HepG2 (cell line): Measurements from ENCODE around the gene BPIFA1. TPM values are rescaled to one million over a fixed set of nuclear protein-coding genes. Genes with fewer than 3 reads are reported as not detected.

Experiments used
- ATAC-seq: fragments of 200-7000 bp; cut with Tn5 transposase; 3 replicates; pipeline ENCODE4 v1.9.1; 2020; ENCODE audit warnings: mild to moderate bottlenecking, moderate library complexity
- BruUV-seq: library from RNA; stranded (reverse); fragments of 400-500 nt; replicated peaks from 2 replicates; lab custom pipeline; 2021; lab: Mats Ljungman, UMichigan
- CTCF ChIA-PET: fragments of 300-600 bp; formaldehyde crosslinking; extraction: SDS; loops from one replicate; lab custom pipeline; 2021; ENCODE audit warnings: low total read pairs, inconsistent platforms, low intra/inter-chr PET ratio; lab: Yijun Ruan, JAX
- POLR2A ChIA-PET: fragments of 350-600 bp; sonication (Branson Sonifier 250); formaldehyde crosslinking; loops from one replicate; lab custom pipeline; 2020; ENCODE audit warnings: antibody characterized with exemption, inconsistent platforms; lab: Yijun Ruan, JAX
- DNase-seq: peaks from one replicate; pipeline ENCODE4 v3.0.0-alpha.2; 2015; ENCODE audit warnings: low spot score
- FAIRE-seq: peaks from 3 replicates; lab custom pipeline; 2011; peaks lifted over from hg19 to GRCh38; lab: Jason Lieb, UNC
- H2AFZ ChIP-seq: one replicate; pipeline ENCODE4 v1.6.1; 2011; ENCODE audit warnings: low read length, inconsistent platforms
- H3K27ac ChIP-seq: fragments of 300-600 bp; 3 replicates; pipeline ENCODE4 v1.8.0; 2011; ENCODE audit warnings: mixed run types, mild to moderate bottlenecking, mixed read lengths, low read length, inconsistent platforms; ENCODE audit not compliant: insufficient read depth; ENCODE audit errors: extremely low read length
- H3K27me3 ChIP-seq, 2 experiments: fragments of 200-600 bp in 1 of 2; 2 replicates in 1 of 2; 3 replicates in 1 of 2; pipeline versions ENCODE4 v1.6.0 to v1.8.0; 2011; ENCODE audit warnings: low read length in 2 of 2, mild to moderate bottlenecking in 2 of 2, moderate library complexity in 2 of 2, inconsistent platforms in 1 of 2; ENCODE audit not compliant: insufficient read depth in 2 of 2, control insufficient read depth in 1 of 2
- H3K36me3 ChIP-seq, 2 experiments: fragments of 200-600 bp in 1 of 2; replicated peaks in 1 of 2; 2 replicates in 1 of 2; 3 replicates in 1 of 2; pipeline versions ENCODE4 v1.5.1 to v1.8.0; 2011; ENCODE audit warnings: low read length in 2 of 2, inconsistent platforms in 1 of 2; ENCODE audit not compliant: insufficient read depth in 2 of 2, control insufficient read depth in 1 of 2
- H3K4me1 ChIP-seq: 2 replicates; pipeline ENCODE4 v1.5.1; 2012; ENCODE audit warnings: low read length, inconsistent platforms; ENCODE audit not compliant: insufficient read depth
- H3K4me2 ChIP-seq: 2 replicates; pipeline ENCODE4 v1.6.0; 2011; ENCODE audit warnings: low read depth, low read length, inconsistent platforms
- H3K4me3 ChIP-seq, 3 experiments: fragments of 200-600 bp in 1 of 3; sonication (generic), shearing (Covaris generic) in 1 of 3; replicated peaks in 1 of 3; 2 replicates each; pipeline ENCODE4 v1.5.1; 2011 to 2016; ENCODE audit warnings: low read length in 3 of 3, inconsistent platforms in 2 of 3, low read depth in 2 of 3, mild to moderate bottlenecking in 2 of 3, control low read depth in 1 of 3, mixed read lengths in 1 of 3; ENCODE audit not compliant: insufficient read depth in 1 of 3
- H3K79me2 ChIP-seq: one replicate; pipeline ENCODE4 v1.6.1; 2011; ENCODE audit warnings: low read length, inconsistent platforms; ENCODE audit not compliant: insufficient read depth
- H3K9ac ChIP-seq: 2 replicates; pipeline ENCODE4 v1.6.0; 2011; ENCODE audit warnings: mild to moderate bottlenecking, low read depth, low read length, inconsistent platforms; ENCODE audit not compliant: insufficient read depth
- H3K9me3 ChIP-seq: 2 replicates; pipeline ENCODE4 v1.5.1; 2012; ENCODE audit warnings: mild to moderate bottlenecking, low read length
- H4K20me1 ChIP-seq: 2 replicates; pipeline ENCODE4 v1.6.0; 2011; ENCODE audit warnings: inconsistent platforms, mild to moderate bottlenecking, low read length, moderate library complexity; ENCODE audit not compliant: insufficient read depth
- ATM ChIP-seq: fragments of 450-650 bp; IDR thresholded peaks from 2 replicates; pipeline ENCODE4 v1.7.1; 2017; ENCODE audit warnings: mild to moderate bottlenecking, borderline replicate concordance
- IKZF1 ChIP-seq: fragments of 450-650 bp; IDR thresholded peaks from 2 replicates; pipeline ENCODE4 v1.7.1; 2016
- MIXL1 ChIP-seq: IDR thresholded peaks from 2 replicates; pipeline ENCODE4 v1.6.1; 2016
- MNT ChIP-seq: fragments of 450-650 bp; IDR thresholded peaks from 2 replicates; pipeline ENCODE4 v1.6.1; 2016
- SP1 ChIP-seq, 2 experiments: fragments of 450-650 bp in 1 of 2; sonication (generic) in 1 of 2; formaldehyde crosslinking in 1 of 2; IDR thresholded peaks; 2 replicates each; pipeline versions ENCODE4 v1.4.0 to v1.6.1; 2016 to 2020; ENCODE audit warnings: missing genetic modification reagents in 1 of 2
- ZSCAN21 ChIP-seq: sonication (generic); formaldehyde crosslinking; IDR thresholded peaks from 2 replicates; pipeline ENCODE4 v1.8.0; 2022; ENCODE audit warnings: mild to moderate bottlenecking, missing genetic modification reagents, moderate library complexity, borderline replicate concordance
- WGBS: methylation state at CpG from one replicate; pipeline ENCODE4 v1.1.6; 2017; ENCODE audit warnings: low lambda C conversion rate; 5-methylcytosine and 5-hydroxymethylcytosine counted together
- in situ Hi-C: cut with HindIII; loops from 2 replicates; pipeline ENCODE4 v1.10.0; 2017; ENCODE audit warnings: low pct_unique_long_range_greater_than_20kb; ENCODE audit not compliant: extremely low pct_ligation_motif_present
- intact Hi-C: fragments of 100-400 bp; cut with micrococcal nuclease; formaldehyde crosslinking; loops from one replicate; pipeline ENCODE4 v1.10.0; 2022; ENCODE audit not compliant: unreplicated experiment
- polyA plus RNA-seq, 8 experiments: library from polyadenylated mRNA; depleted of rRNA in 3 of 8; stranded (reverse) in 7 of 8; unstranded in 1 of 8; fragments of >200 nt; fragmentation: Illumina TruSeq in 4 of 8; extraction: Trizol in 4 of 8; gene quantifications; 2 replicates each; pipeline versions ENCODE4 v1.2.1 to v1.2.3, GENCODE V29; 2011 to 2016; ENCODE audit warnings: low read depth in 4 of 8, missing spikeins in 1 of 8, mixed read lengths in 1 of 8; ENCODE audit not compliant: insufficient read depth in 1 of 8
- total RNA-seq, 5 experiments: library from RNA; depleted of rRNA; stranded (reverse); fragments of >200 nt; fragmentation: Illumina TruSeq; extraction: Trizol; gene quantifications; 2 replicates each; pipeline ENCODE4 v1.2.3, GENCODE V29; 2016; ENCODE audit warnings: low read depth in 1 of 5
- TF ChIP-seq, protein P1 (sequence below): sonication (generic); formaldehyde crosslinking; IDR thresholded peaks from 2 replicates; pipeline ENCODE4 v1.4.0; 2020; ENCODE audit warnings: missing genetic modification reagents

BPIFA1 gene
- total and polyA plus RNA-seq, 2 of the 13 experiments (the other 11 are each of a cell fraction or from before 2014, with no cell fraction given), result not detected

GRCh38 chr20:33240923-33241322, 5.1 kb downstream of the BPIFA1 start:
- Histone ChIP-seq H3K27me3 (peaks cover 0 to 10% of the 10 kb centered on the region in 2 experiments; a peak in 3 of 5 replicates), H3K27ac (no peak overlapping the region), H3K9ac (no peak overlapping the region), H2AFZ (no peak overlapping the region), H3K4me1 (no peaks in the 10 kb centered on the region), H3K9me3 (no peaks in the 10 kb centered on the region), H3K4me2 (no peak overlapping the region), H3K36me3 (no peaks in the 10 kb centered on the region), H4K20me1 (no peaks in the 10 kb centered on the region), H3K79me2 (no peaks in the 10 kb centered on the region), H3K4me3 (no peak overlapping the region)
- DNase-seq, result no peak
- BruUV-seq, result no TSS peak
- intact Hi-C loops (no loop called here), in situ Hi-C loops (no loop called here)
- ChIA-PET CTCF (no interaction called here), POLR2A (no interaction called here)
- 10% methylated on average over 5 of the region's 5 CpGs for WGBS
- ATAC-seq, result no peak
- TF ChIP-seq MIXL1 (CRISPR knock-in tag) (no peak), MNT (peak; percentile 97)
- no peak for FAIRE-seq

- WGBS, result 2% methylated on average over 7 of the region's 7 CpGs
- no peak overlapping the region for H2AFZ ChIP-seq
- H3K9ac ChIP-seq, result no peak overlapping the region
- H3K27me3 ChIP-seq, result no peaks in the 10 kb centered on the region; a peak in 1 of 5 replicates
- no peak for ATAC-seq
- BruUV-seq, result no TSS peak
- H4K20me1 ChIP-seq, result no peaks in the 10 kb centered on the region
- DNase-seq, result no peak
- no peak for FAIRE-seq
- ChIA-PET POLR2A (no interaction called here), CTCF (no interaction called here)
- H3K79me2 ChIP-seq, result no peaks in the 10 kb centered on the region
- H3K4me2 ChIP-seq, result no peak overlapping the region
- H3K9me3 ChIP-seq, result no peaks in the 10 kb centered on the region
- no peak overlapping the region for H3K27ac ChIP-seq
- no peaks in the 10 kb centered on the region for H3K36me3 ChIP-seq
- H3K4me3 ChIP-seq, result no peak overlapping the region
- no peaks in the 10 kb centered on the region for H3K4me1 ChIP-seq
- TF ChIP-seq ZSCAN21 (CRISPR knock-in tag) (peak; percentile 54; the same call in 1 of the 2 replicates), ATM (peak; percentile 38; the same call in 1 of the 2 replicates), IKZF1 (0 out of 2 replicates have a peak, but pooled peaks have one; percentile 64), MNT (peak; percentile 96), SP1 (IDR thresholded peaks at IDR 0.05) (peak; percentile 23; the same call in 1 of the 2 replicates), SP1 (CRISPR knock-in tag; IDR thresholded peaks at IDR 0.05) (no peak)
- TF ChIP-seq, protein P1, sequence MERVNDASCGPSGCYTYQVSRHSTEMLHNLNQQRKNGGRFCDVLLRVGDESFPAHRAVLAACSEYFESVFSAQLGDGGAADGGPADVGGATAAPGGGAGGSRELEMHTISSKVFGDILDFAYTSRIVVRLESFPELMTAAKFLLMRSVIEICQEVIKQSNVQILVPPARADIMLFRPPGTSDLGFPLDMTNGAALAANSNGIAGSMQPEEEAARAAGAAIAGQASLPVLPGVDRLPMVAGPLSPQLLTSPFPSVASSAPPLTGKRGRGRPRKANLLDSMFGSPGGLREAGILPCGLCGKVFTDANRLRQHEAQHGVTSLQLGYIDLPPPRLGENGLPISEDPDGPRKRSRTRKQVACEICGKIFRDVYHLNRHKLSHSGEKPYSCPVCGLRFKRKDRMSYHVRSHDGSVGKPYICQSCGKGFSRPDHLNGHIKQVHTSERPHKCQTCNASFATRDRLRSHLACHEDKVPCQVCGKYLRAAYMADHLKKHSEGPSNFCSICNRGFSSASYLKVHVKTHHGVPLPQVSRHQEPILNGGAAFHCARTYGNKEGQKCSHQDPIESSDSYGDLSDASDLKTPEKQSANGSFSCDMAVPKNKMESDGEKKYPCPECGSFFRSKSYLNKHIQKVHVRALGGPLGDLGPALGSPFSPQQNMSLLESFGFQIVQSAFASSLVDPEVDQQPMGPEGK, result no peak
- in situ Hi-C loops (no loop called here), intact Hi-C loops (no loop called here)
Measured at GRCh38 chr20:33242319-33243100, 6.7 kb downstream of the BPIFA1 start.
